Stimulated activated CD8-positive, alpha-beta memory T cell treated with anti-CD3 and anti-CD28 coated beads, Interleukin-15, amount 100 ng/mL, for 4 hours (primary cell): Measurements from ENCODE around the gene FBXW9.
"Not testable (repeated sequence)": the region's sequence is repeated elsewhere in the genome, so short reads cannot be mapped to it uniquely, and the experiment has no call there.

Source experiments
- DNase-seq, 2 donors: peaks; one replicate each; pipeline ENCODE4 v3.0.0-alpha.2; 2020; ENCODE audit warnings: low read depth in 2 of 2

Gene FBXW9

GRCh38 chr19:12696366-12697335 is at the start of gene FBXW9:
Gene FBXW9, minus strand, starts transcription at chr19:12696631. Its CDS starts 50 bp downstream, at chr19:12696581.
- DNase-seq = peak; percentile 94 to 97

- no peak for DNase-seq
These were observed 48.9 kb upstream of the FBXW9 start for GRCh38 chr19:12745166-12745897.

GRCh38 chr19:12737835-12738351 is 41.5 kb upstream of the FBXW9 start:
- DNase-seq = no peak

GRCh38 chr19:12736995-12737834 is 40.8 kb upstream of the FBXW9 start, which contains the start of gene GET3:
Gene GET3, plus strand, starts transcription at chr19:12737497. Its CDS starts 9 bp downstream, at chr19:12737506.
- DNase-seq = peak; percentile 53 to 61

GRCh38 chr19:12733369-12734214 is 37.2 kb upstream of the FBXW9 start:
- DNase-seq = no peak

GRCh38 chr19:12731337-12731736 is 34.9 kb upstream of the FBXW9 start:
- no peak for DNase-seq

- no peak for DNase-seq
These were observed 33.6 kb upstream of the FBXW9 start for GRCh38 chr19:12730064-12730463.

- DNase-seq = no peak
These were observed 31.5 kb upstream of the FBXW9 start for GRCh38 chr19:12727745-12728433.

GRCh38 chr19:12726988-12727316 is 30.5 kb upstream of the FBXW9 start:
- no peak for DNase-seq

GRCh38 chr19:12725612-12726011 is 29.2 kb upstream of the FBXW9 start:
- DNase-seq = not testable (repeated sequence)

GRCh38 chr19:12723641-12724426 is 27.4 kb upstream of the FBXW9 start, which contains the start of gene TNPO2:
Gene TNPO2, minus strand, starts transcription at chr19:12723932. Its CDS starts 2,955 bp downstream, at chr19:12720977.
- DNase-seq = peak in 1 of 2 donors; percentile 48

- DNase-seq = no peak
These were observed 26.9 kb upstream of the FBXW9 start for GRCh38 chr19:12723381-12723640.

GRCh38 chr19:12722566-12723380 is 26.3 kb upstream of the FBXW9 start:
- DNase-seq = peak; percentile 83 to 92

GRCh38 chr19:12721656-12722565 is 25.5 kb upstream of the FBXW9 start:
- DNase-seq = no peak

- no peak for DNase-seq
These were observed 24.6 kb upstream of the FBXW9 start for GRCh38 chr19:12720851-12721655.

GRCh38 chr19:12720296-12720695 is 23.9 kb upstream of the FBXW9 start:
- DNase-seq = no peak

- no peak for DNase-seq
These were observed 19.5 kb upstream of the FBXW9 start for GRCh38 chr19:12715929-12716328.
